Measurements from ENCODE around the gene PBX4. TPM values are rescaled to one million over a fixed set of nuclear protein-coding genes. Genes with fewer than 3 reads are reported as not detected.

PBX4 gene
- total and polyA plus RNA-seq, 2 of the 8 experiments (the other 6 are each of a cell fraction or from before 2014, with no cell fraction given): 3.4 to 3.8 TPM

DNA sequence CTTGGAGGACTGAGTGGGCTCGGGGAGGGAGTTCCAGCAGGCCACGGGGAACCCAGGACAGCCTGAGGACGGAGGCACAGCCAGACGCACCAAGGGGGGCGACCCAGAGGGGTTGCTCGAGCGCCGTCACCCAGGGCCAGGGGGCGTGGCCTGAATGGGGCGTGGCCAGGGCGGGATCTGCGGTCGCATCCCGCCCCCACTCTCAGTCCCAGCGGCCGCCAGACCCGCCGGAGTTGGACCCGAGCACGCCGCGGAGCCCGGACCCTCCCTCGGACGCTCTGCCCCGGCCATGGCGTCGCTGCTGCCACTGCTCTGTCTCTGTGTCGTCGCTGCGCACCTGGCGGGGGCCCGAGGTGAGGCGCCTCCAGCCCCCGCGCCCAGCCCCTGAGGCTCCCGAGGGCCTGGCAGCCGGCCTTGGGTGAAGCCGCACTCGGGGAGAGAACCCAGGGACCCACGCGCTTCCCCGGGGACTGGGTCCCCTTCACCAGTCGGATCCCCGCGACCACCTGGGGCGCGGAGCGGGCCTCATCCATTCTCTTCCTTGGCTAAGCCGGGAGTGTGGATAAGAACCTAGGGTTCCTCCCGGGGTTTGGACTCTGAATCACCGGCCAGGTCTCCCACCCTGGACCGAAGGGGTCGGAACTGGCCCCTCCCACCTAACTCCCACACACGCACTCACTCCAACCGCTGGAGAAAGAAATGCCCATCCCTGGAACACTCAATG, 80.3 kb downstream of the PBX4 start, which contains the start of gene CILP2:
Gene CILP2, plus strand, starts transcription at position 205 of the 724 bp plus-strand sequence. Its CDS starts 85 bp downstream, at position 290.
- no peak within 1 kb of the TSS for H2BK12ac ChIP-seq (ENCODE audit: low read depth, low read length)
- H4K8ac ChIP-seq (ENCODE audit: extremely low read depth, insufficient read depth, low read length): 0 out of 2 replicates have a peak within 1 kb of the TSS, but pooled peaks have one; percentile 36
- H3K27me3 ChIP-seq (replicated peaks in 1 of 4; ENCODE audit: control insufficient read depth in 3 of 4, extremely low read depth in 1 of 4, insufficient read depth in 3 of 4, low read length in 3 of 4): peaks cover 6 to 26% (median 20%) of the 10 kb centered on the region in 4 experiments
- POLR2A ChIA-PET (ENCODE audit: partially characterized antibody): interaction anchor here (1.3 to 1.9 kb wide), 3 partner anchors 10 to 133 kb away, joined by 3 to 4 read pairs (median 4); partner anchors contain the start of genes GATAD2A and NDUFA13
- H2BK20ac ChIP-seq (ENCODE audit: low read length): no peak within 1 kb of the TSS
- no peak for FAIRE-seq
- no peak within 1 kb of the TSS for H3K14ac ChIP-seq (ENCODE audit: insufficient read length)
- H3K56ac ChIP-seq (replicated peaks; ENCODE audit: insufficient read length, low read depth, low read length): no peak within 1 kb of the TSS
- no peak within 1 kb of the TSS for H2AK5ac ChIP-seq (ENCODE audit: low read depth, low read length)
- H3K27ac ChIP-seq (ENCODE audit: low read depth, low read length): no peak within 1 kb of the TSS
- no peak within 1 kb of the TSS for H3K23ac ChIP-seq (ENCODE audit: insufficient read length)
- H3K9me3 ChIP-seq (ENCODE audit: insufficient read depth in 2 of 2, low read depth in 1 of 2, low read length in 1 of 2): peaks cover 0 to 4% of the 10 kb centered on the region in 2 experiments; a peak in 1 of 4 replicates
- peaks cover 0 to 8% (median 3%) of the 10 kb centered on the region in 4 experiments; a peak in 3 of 7 replicates for H3K4me1 ChIP-seq (replicated peaks in 1 of 4; ENCODE audit: control insufficient read depth in 3 of 4, insufficient read depth in 4 of 4, low read length in 3 of 4)
- peak within 1 kb of the TSS in 2 of 4 experiments; percentile 1 to 78; a peak in 2 of 7 replicates for H3K9ac ChIP-seq (replicated peaks in 1 of 4; ENCODE audit: extremely low read depth in 1 of 4, low read depth in 3 of 4, low read length in 3 of 4)
- peak in 1 of 2 experiments; percentile 96 for DNase-seq (ENCODE audit: low read depth in 1 of 2, low spot score in 2 of 2)
- no peaks in the 10 kb centered on the region for H3K36me3 ChIP-seq (ENCODE audit: control insufficient read depth in 2 of 4, insufficient read depth in 4 of 4, low read length in 3 of 4)
- CTCF ChIA-PET (ENCODE audit: partially characterized antibody): interaction anchor here (0.8 to 8.2 kb wide), 2 partner anchors 9 to 14 kb away, joined by 4 to 104 read pairs; no protein-coding TSS in a partner anchor
- no peak within 1 kb of the TSS for H2AFZ ChIP-seq (ENCODE audit: low read length)
- H3K79me1 ChIP-seq (ENCODE audit: low read depth, low read length): no peaks in the 10 kb centered on the region
- no peak within 1 kb of the TSS for H2BK5ac ChIP-seq (ENCODE audit: low read depth, low read length)
- no peak within 1 kb of the TSS for H2BK120ac ChIP-seq (replicated peaks; ENCODE audit: low read depth, low read length)
- no peak within 1 kb of the TSS for H3K4ac ChIP-seq (replicated peaks; ENCODE audit: insufficient read length, low read depth, low read length)
- 10% methylated on average over 42 of the region's 56 CpGs; no CpG with 5 or more reads in 1 of the 2 experiments for WGBS, 2 experiments (ENCODE audit: extremely low coverage in 1 of 2, insufficient coverage in 1 of 2, insufficient read length in 1 of 2, insufficient replicate concordance in 2 of 2, low coverage in 1 of 2, low lambda C conversion rate in 2 of 2, missing lambda C conversion rate in 1 of 2)
- peak within 1 kb of the TSS; percentile 67 to 79 for H3K4me2 ChIP-seq (ENCODE audit: insufficient read depth in 1 of 2, low read depth in 2 of 2, low read length in 2 of 2)
- 0 out of 2 replicates have a peak within 1 kb of the TSS, but pooled peaks have one; percentile 46 for H2BK15ac ChIP-seq (ENCODE audit: low read length)
- peak within 1 kb of the TSS; percentile 19 for H3K18ac ChIP-seq (ENCODE audit: extremely low read depth, low read length)
- H4K5ac ChIP-seq (ENCODE audit: insufficient read length, low read depth, low read length): no peak within 1 kb of the TSS
- H3K79me2 ChIP-seq (ENCODE audit: control insufficient read depth in 1 of 2, insufficient read depth in 2 of 2, low read length in 2 of 2): no peaks in the 10 kb centered on the region
- H4K91ac ChIP-seq (replicated peaks; ENCODE audit: insufficient read length, low read length): no peak within 1 kb of the TSS
- H4K20me1 ChIP-seq (replicated peaks in 1 of 2; ENCODE audit: control insufficient read depth in 1 of 2, insufficient read depth in 2 of 2, low read length in 2 of 2): peaks cover 3 to 7% of the 10 kb centered on the region in 2 experiments
- peak within 1 kb of the TSS; percentile 45 to 62 (median 52) for H3K4me3 ChIP-seq (ENCODE audit: extremely low read depth in 1 of 4, insufficient read depth in 2 of 4, low read depth in 3 of 4, low read length in 4 of 4)
- H3K23me2 ChIP-seq (ENCODE audit: low read depth, low read length): peaks cover 9% of the 10 kb centered on the region; the same call in 1 of the 2 replicates
- no peak for TF ChIP-seq HDAC6 (IDR thresholded peaks at IDR 0.05; ENCODE audit: low read depth, low read length)
- no peak for TF ChIP-seq CHD1 (IDR thresholded peaks at IDR 0.05; ENCODE audit: low read depth, low read length)
- TF ChIP-seq SIX5 (IDR thresholded peaks at IDR 0.05; ENCODE audit: low read depth, low read length): no peak
- no peak for TF ChIP-seq RFX5 (IDR thresholded peaks at IDR 0.05; ENCODE audit: borderline replicate concordance, low read depth, low read length)
- TF ChIP-seq ASH2L (IDR thresholded peaks at IDR 0.05; ENCODE audit: low read length): no peak
- TF ChIP-seq ZNF274 (IDR thresholded peaks at IDR 0.05; ENCODE audit: borderline replicate concordance, extremely low read depth, low read length): no peak
- TF ChIP-seq SIRT6 (IDR thresholded peaks at IDR 0.05; ENCODE audit: low read length): no peak
- TF ChIP-seq, protein P1, sequence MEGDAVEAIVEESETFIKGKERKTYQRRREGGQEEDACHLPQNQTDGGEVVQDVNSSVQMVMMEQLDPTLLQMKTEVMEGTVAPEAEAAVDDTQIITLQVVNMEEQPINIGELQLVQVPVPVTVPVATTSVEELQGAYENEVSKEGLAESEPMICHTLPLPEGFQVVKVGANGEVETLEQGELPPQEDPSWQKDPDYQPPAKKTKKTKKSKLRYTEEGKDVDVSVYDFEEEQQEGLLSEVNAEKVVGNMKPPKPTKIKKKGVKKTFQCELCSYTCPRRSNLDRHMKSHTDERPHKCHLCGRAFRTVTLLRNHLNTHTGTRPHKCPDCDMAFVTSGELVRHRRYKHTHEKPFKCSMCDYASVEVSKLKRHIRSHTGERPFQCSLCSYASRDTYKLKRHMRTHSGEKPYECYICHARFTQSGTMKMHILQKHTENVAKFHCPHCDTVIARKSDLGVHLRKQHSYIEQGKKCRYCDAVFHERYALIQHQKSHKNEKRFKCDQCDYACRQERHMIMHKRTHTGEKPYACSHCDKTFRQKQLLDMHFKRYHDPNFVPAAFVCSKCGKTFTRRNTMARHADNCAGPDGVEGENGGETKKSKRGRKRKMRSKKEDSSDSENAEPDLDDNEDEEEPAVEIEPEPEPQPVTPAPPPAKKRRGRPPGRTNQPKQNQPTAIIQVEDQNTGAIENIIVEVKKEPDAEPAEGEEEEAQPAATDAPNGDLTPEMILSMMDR (IDR thresholded peaks at IDR 0.05; ENCODE audit: control extremely low read depth in 1 of 3, insufficient read depth in 1 of 3, low read depth in 1 of 3, low read length in 3 of 3): no peak
- TF ChIP-seq, protein P2, sequence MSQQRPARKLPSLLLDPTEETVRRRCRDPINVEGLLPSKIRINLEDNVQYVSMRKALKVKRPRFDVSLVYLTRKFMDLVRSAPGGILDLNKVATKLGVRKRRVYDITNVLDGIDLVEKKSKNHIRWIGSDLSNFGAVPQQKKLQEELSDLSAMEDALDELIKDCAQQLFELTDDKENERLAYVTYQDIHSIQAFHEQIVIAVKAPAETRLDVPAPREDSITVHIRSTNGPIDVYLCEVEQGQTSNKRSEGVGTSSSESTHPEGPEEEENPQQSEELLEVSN (IDR thresholded peaks at IDR 0.05): no peak
